ENCODE results near the gene STK4.

STK4 gene

GRCh38 chr20:44966030-44966961, at the start of gene STK4:
STK4 (plus strand) TSS chr20:44966512; CDS start chr20:44966569, 57 bp downstream.
- DNase-seq: peak; percentile 96

GRCh38 chr20:44916586-44916985, 49.7 kb upstream of the STK4 start:
- DNase-seq: no peak

- no peak for DNase-seq
Observed at GRCh38 chr20:44917399-44917798, 48.9 kb upstream of the STK4 start.

GRCh38 chr20:44918342-44918741, 48.0 kb upstream of the STK4 start:
- no peak for DNase-seq

- no peak for DNase-seq
Observed at GRCh38 chr20:44918761-44919160, 47.6 kb upstream of the STK4 start.

- DNase-seq: no peak
Observed at GRCh38 chr20:44921447-44921846, 44.9 kb upstream of the STK4 start.

GRCh38 chr20:44924541-44924940, 41.8 kb upstream of the STK4 start:
- no peak for DNase-seq

GRCh38 chr20:44928595-44928994, 37.7 kb upstream of the STK4 start:
- no peak for DNase-seq

GRCh38 chr20:44930517-44931168, 35.7 kb upstream of the STK4 start:
- no peak for DNase-seq

GRCh38 chr20:44931911-44932310, 34.4 kb upstream of the STK4 start:
- DNase-seq: no peak

- DNase-seq: no peak
Observed at GRCh38 chr20:44932916-44933315, 33.4 kb upstream of the STK4 start.

GRCh38 chr20:44936510-44936909, 29.8 kb upstream of the STK4 start:
- no peak for DNase-seq

GRCh38 chr20:44938637-44939036, 27.7 kb upstream of the STK4 start:
- DNase-seq: no peak

- DNase-seq: no peak
Observed at GRCh38 chr20:44941120-44941691, 25.1 kb upstream of the STK4 start.

GRCh38 chr20:44942264-44942973, 23.9 kb upstream of the STK4 start:
- DNase-seq: no peak

- DNase-seq: no peak
Observed at GRCh38 chr20:44943828-44944227, 22.5 kb upstream of the STK4 start.

- DNase-seq: no peak
Observed at GRCh38 chr20:44945261-44945660, 21.1 kb upstream of the STK4 start.

- DNase-seq: no peak
Observed at GRCh38 chr20:44946271-44946852, 19.9 kb upstream of the STK4 start.

GRCh38 chr20:44948107-44948506, 18.2 kb upstream of the STK4 start:
- no peak for DNase-seq

- no peak for DNase-seq
Observed at GRCh38 chr20:44948513-44948912, 17.8 kb upstream of the STK4 start.

GRCh38 chr20:44950368-44950767, 15.9 kb upstream of the STK4 start:
- no peak for DNase-seq

- DNase-seq: no peak
Observed at GRCh38 chr20:44952731-44953130, 13.6 kb upstream of the STK4 start.

GRCh38 chr20:44954211-44954610, 12.1 kb upstream of the STK4 start:
- no peak for DNase-seq
